Activated T-cell treated with anti-CD3 and anti-CD28 coated beads, Interleukin-2, amount 50 U/mL, for 4 hours (primary cell): Measurements from ENCODE around the gene ADAM23. TPM values are rescaled to one million over a fixed set of nuclear protein-coding genes. Genes with fewer than 3 reads are reported as not detected.

Experiments used
- ATAC-seq, 2 donors: fragments of 200-7000 bp; cut with Tn5 transposase; one replicate each; pipeline ENCODE4 v1.10.0; 2021
- DNase-seq: peaks from one replicate; pipeline ENCODE4 v3.0.0-alpha.2; 2020
- H3K27me3 Mint-ChIP-seq: one replicate; pipeline ENCODE4 v1.8.0; 2021; ENCODE audit warnings: low read depth, mixed read lengths
- H3K36me3 Mint-ChIP-seq: one replicate; pipeline ENCODE4 v1.8.0; 2022; ENCODE audit warnings: mixed read lengths; ENCODE audit not compliant: insufficient read depth
- H3K4me1 Mint-ChIP-seq: one replicate; pipeline ENCODE4 v1.8.0; 2021; ENCODE audit warnings: low read depth, mixed read lengths
- H3K4me3 Mint-ChIP-seq: one replicate; pipeline ENCODE4 v1.8.0; 2021; ENCODE audit warnings: mild to moderate bottlenecking, moderate library complexity, mixed read lengths
- H3K9me3 Mint-ChIP-seq: one replicate; pipeline ENCODE4 v1.8.0; 2021; ENCODE audit warnings: mixed read lengths
- total RNA-seq, 3 donors: library from RNA; stranded (reverse); gene quantifications; one replicate each; pipeline ENCODE4 v1.2.1, GENCODE V29; 2021

Gene ADAM23
- total RNA-seq, 3 donors from 2014 or later: 0.25 to 1.2 (median 0.87) TPM

- Mint-ChIP-seq H3K27me3 (peaks cover 12% of the 10 kb centered on the region), H3K36me3 (no peaks in the 10 kb centered on the region), H3K9me3 (no peaks in the 10 kb centered on the region), H3K4me1 (peaks cover 6% of the 10 kb centered on the region), H3K4me3 (no peak overlapping the region)
- DNase-seq (no peak), ATAC-seq (no peak)
These were observed 19.0 kb downstream of the ADAM23 start for GRCh38 chr2:206462240-206462854.

GRCh38 chr2:206463685-206464084 lies 20.4 kb downstream of the ADAM23 start:
- Mint-ChIP-seq H3K9me3 (peaks cover 8% of the 10 kb centered on the region), H3K4me1 (peaks cover 6% of the 10 kb centered on the region), H3K36me3 (peaks cover 2% of the 10 kb centered on the region), H3K27me3 (peaks cover 12% of the 10 kb centered on the region), H3K4me3 (no peak overlapping the region)
- ATAC-seq: no peak
- DNase-seq: no peak

GRCh38 chr2:206464597-206464996 lies 21.3 kb downstream of the ADAM23 start:
- Mint-ChIP-seq H3K27me3 (peaks cover 12% of the 10 kb centered on the region), H3K4me1 (peaks cover 6% of the 10 kb centered on the region), H3K36me3 (peaks cover 2% of the 10 kb centered on the region), H3K4me3 (no peak overlapping the region), H3K9me3 (peaks cover 8% of the 10 kb centered on the region)
- ATAC-seq: no peak
- DNase-seq: no peak

- H3K27me3 Mint-ChIP-seq: peaks cover 5% of the 10 kb centered on the region
These were observed 28.3 kb downstream of the ADAM23 start for GRCh38 chr2:206471524-206472062.

GRCh38 chr2:206472094-206472493 lies 28.8 kb downstream of the ADAM23 start:
- Mint-ChIP-seq H3K9me3 (peaks cover 8% of the 10 kb centered on the region), H3K4me3 (no peak overlapping the region), H3K36me3 (peaks cover 2% of the 10 kb centered on the region), H3K27me3 (peaks cover 5% of the 10 kb centered on the region), H3K4me1 (no peaks in the 10 kb centered on the region)
- no peak for ATAC-seq
- no peak for DNase-seq

More at GRCh38 chr2:206471524-206472062, 28.3 kb downstream of the ADAM23 start:
- no peak for ATAC-seq
- no peak for DNase-seq
- H3K4me1 Mint-ChIP-seq: no peaks in the 10 kb centered on the region
- peaks cover 8% of the 10 kb centered on the region for H3K9me3 Mint-ChIP-seq
- H3K36me3 Mint-ChIP-seq: peaks cover 2% of the 10 kb centered on the region
- H3K4me3 Mint-ChIP-seq: no peak overlapping the region

- no peak for DNase-seq
- Mint-ChIP-seq H3K36me3 (no peaks in the 10 kb centered on the region), H3K4me3 (no peak overlapping the region), H3K27me3 (peaks cover 5% of the 10 kb centered on the region), H3K9me3 (no peaks in the 10 kb centered on the region), H3K4me1 (no peaks in the 10 kb centered on the region)
- ATAC-seq: no peak
These were observed 30.8 kb downstream of the ADAM23 start for GRCh38 chr2:206474099-206474498.

GRCh38 chr2:206477296-206477695 lies 34.0 kb downstream of the ADAM23 start:
- Mint-ChIP-seq H3K36me3 (no peaks in the 10 kb centered on the region), H3K27me3 (peaks cover 5% of the 10 kb centered on the region), H3K9me3 (no peaks in the 10 kb centered on the region), H3K4me3 (no peak overlapping the region), H3K4me1 (no peaks in the 10 kb centered on the region)
- ATAC-seq: no peak
- DNase-seq: no peak

GRCh38 chr2:206478340-206478739 lies 35.0 kb downstream of the ADAM23 start:
- Mint-ChIP-seq H3K27me3 (peaks cover 5% of the 10 kb centered on the region), H3K4me3 (no peak overlapping the region), H3K9me3 (no peaks in the 10 kb centered on the region), H3K4me1 (no peaks in the 10 kb centered on the region), H3K36me3 (no peaks in the 10 kb centered on the region)
- ATAC-seq (no peak), DNase-seq (no peak)

- Mint-ChIP-seq H3K27me3 (no peaks in the 10 kb centered on the region), H3K36me3 (no peaks in the 10 kb centered on the region), H3K9me3 (no peaks in the 10 kb centered on the region), H3K4me1 (no peaks in the 10 kb centered on the region), H3K4me3 (no peak overlapping the region)
- ATAC-seq: no peak
- DNase-seq: no peak
These were observed 36.8 kb downstream of the ADAM23 start for GRCh38 chr2:206480161-206480560.

- H3K36me3 Mint-ChIP-seq: no peaks in the 10 kb centered on the region
- H3K9me3 Mint-ChIP-seq: no peaks in the 10 kb centered on the region
- H3K27me3 Mint-ChIP-seq: peaks cover 2% of the 10 kb centered on the region
- H3K4me3 Mint-ChIP-seq: no peak overlapping the region
- H3K4me1 Mint-ChIP-seq: no peaks in the 10 kb centered on the region
- no peak for ATAC-seq
- DNase-seq: no peak
These were observed 37.3 kb downstream of the ADAM23 start for GRCh38 chr2:206480620-206481019.

- DNase-seq (no peak), ATAC-seq (no peak)
- H3K4me1 Mint-ChIP-seq: no peaks in the 10 kb centered on the region
- no peaks in the 10 kb centered on the region for H3K36me3 Mint-ChIP-seq
- H3K27me3 Mint-ChIP-seq: peaks cover 5% of the 10 kb centered on the region
- no peak overlapping the region for H3K4me3 Mint-ChIP-seq
- H3K9me3 Mint-ChIP-seq: no peaks in the 10 kb centered on the region
These were observed 37.7 kb downstream of the ADAM23 start for GRCh38 chr2:206481056-206481455.

- H3K4me1 Mint-ChIP-seq: no peaks in the 10 kb centered on the region
- H3K36me3 Mint-ChIP-seq: no peaks in the 10 kb centered on the region
- ATAC-seq (no peak), DNase-seq (no peak)
- H3K27me3 Mint-ChIP-seq: peaks cover 5% of the 10 kb centered on the region
- H3K4me3 Mint-ChIP-seq: no peak overlapping the region
- no peaks in the 10 kb centered on the region for H3K9me3 Mint-ChIP-seq
These were observed 38.8 kb downstream of the ADAM23 start for GRCh38 chr2:206482123-206482522.

- H3K27me3 Mint-ChIP-seq: peaks cover 5% of the 10 kb centered on the region
- ATAC-seq (no peak), DNase-seq (no peak)
- no peaks in the 10 kb centered on the region for H3K9me3 Mint-ChIP-seq
- no peaks in the 10 kb centered on the region for H3K36me3 Mint-ChIP-seq
- no peak overlapping the region for H3K4me3 Mint-ChIP-seq
- H3K4me1 Mint-ChIP-seq: no peaks in the 10 kb centered on the region
These were observed 39.3 kb downstream of the ADAM23 start for GRCh38 chr2:206482633-206483032.

GRCh38 chr2:206488053-206488452 lies 44.7 kb downstream of the ADAM23 start:
- Mint-ChIP-seq H3K9me3 (peaks cover 3% of the 10 kb centered on the region), H3K4me3 (no peak overlapping the region), H3K36me3 (no peaks in the 10 kb centered on the region), H3K27me3 (peaks cover 7% of the 10 kb centered on the region), H3K4me1 (no peaks in the 10 kb centered on the region)
- DNase-seq (no peak), ATAC-seq (no peak)

- DNase-seq (no peak), ATAC-seq (peak; percentile 34 to 35)
- H3K27me3 Mint-ChIP-seq: peaks cover 7% of the 10 kb centered on the region
- H3K4me3 Mint-ChIP-seq: no peak overlapping the region
- no peaks in the 10 kb centered on the region for H3K36me3 Mint-ChIP-seq
- H3K4me1 Mint-ChIP-seq: no peaks in the 10 kb centered on the region
- H3K9me3 Mint-ChIP-seq: peaks cover 3% of the 10 kb centered on the region
These were observed 45.3 kb downstream of the ADAM23 start for GRCh38 chr2:206488623-206489022.
